HG03469 (cell line): ENCODE data around the gene CHI3L1.
A peak's percentile ranks its signal among the peaks of the same experiment; 100 is the strongest.

Experiments used
- ATAC-seq: cut with Tn5 transposase; IDR thresholded peaks from one replicate; pipeline ENCODE4 v1.9.1; 2021; ENCODE audit warnings: mild to moderate bottlenecking, moderate library complexity, moderate number of reproducible peaks; ENCODE audit not compliant: unreplicated experiment

CHI3L1 gene

GRCh38 chr1:203181586-203182386 lies 4.7 kb downstream of the CHI3L1 start:
- ATAC-seq = no peak

GRCh38 chr1:203180611-203181330 lies 5.7 kb downstream of the CHI3L1 start:
- ATAC-seq = no peak

- ATAC-seq = no peak
Measured at GRCh38 chr1:203179667-203180005, 6.9 kb downstream of the CHI3L1 start.

GRCh38 chr1:203178821-203179666 lies 7.5 kb downstream of the CHI3L1 start:
- ATAC-seq = no peak

- no peak for ATAC-seq
Measured at GRCh38 chr1:203178083-203178482, 8.4 kb downstream of the CHI3L1 start.

- ATAC-seq = no peak
Measured at GRCh38 chr1:203177470-203178039, 8.9 kb downstream of the CHI3L1 start.

- ATAC-seq = no peak
Measured at GRCh38 chr1:203177036-203177405, 9.5 kb downstream of the CHI3L1 start.

GRCh38 chr1:203176273-203177035 lies 10.1 kb downstream of the CHI3L1 start:
- ATAC-seq = no peak

- ATAC-seq = no peak
Measured at GRCh38 chr1:203175827-203176241, 10.7 kb downstream of the CHI3L1 start.

- no peak for ATAC-seq
Measured at GRCh38 chr1:203175237-203175826, 11.2 kb downstream of the CHI3L1 start, which contains the start of gene MYBPH. Gene MYBPH (minus strand): TSS chr1:203175826. CDS start chr1:203175755, 71 bp downstream.

GRCh38 chr1:203174324-203174985 lies 12.0 kb downstream of the CHI3L1 start:
- no peak for ATAC-seq

- peak; percentile 72 for ATAC-seq
Measured at GRCh38 chr1:203173566-203173965, 12.9 kb downstream of the CHI3L1 start.

GRCh38 chr1:203173011-203173555 lies 13.4 kb downstream of the CHI3L1 start:
- ATAC-seq = no peak

GRCh38 chr1:203172184-203173010 lies 14.1 kb downstream of the CHI3L1 start:
- no peak for ATAC-seq

- ATAC-seq = no peak
Measured at GRCh38 chr1:203171341-203172183, 14.9 kb downstream of the CHI3L1 start.

GRCh38 chr1:203170625-203171330 lies 15.7 kb downstream of the CHI3L1 start:
- no peak for ATAC-seq
